AG04449 (cell line): Measurements from ENCODE around the gene TOX2.

ENCODE experiments used
- CTCF ChIA-PET: fragments of 350-600 bp; formaldehyde crosslinking; extraction: SDS; loops from one replicate; lab custom pipeline; 2021; ENCODE audit warnings: antibody characterized with exemption; lab: Yijun Ruan, JAX
- POLR2A ChIA-PET: fragments of 400-600, 350-600 bp; formaldehyde crosslinking; extraction: SDS; loops from one replicate; lab custom pipeline; 2020; ENCODE audit warnings: antibody characterized with exemption, inconsistent platforms; lab: Yijun Ruan, JAX
- DNase-seq: peaks from one replicate; pipeline ENCODE4 v3.0.0-alpha.2; 2010; ENCODE audit warnings: low read depth, low spot score
- H3K4me3 ChIP-seq: 2 replicates; pipeline ENCODE4 v1.5.1; 2011; ENCODE audit warnings: low read depth, mild to moderate bottlenecking, control low read depth, low read length
- TF ChIP-seq, protein P1 (sequence below): IDR thresholded peaks from one replicate; pipeline ENCODE4 v1.5.1; 2011; ENCODE audit warnings: mild to moderate bottlenecking, moderate library complexity, low read length, control low read depth, inconsistent platforms; ENCODE audit not compliant: insufficient read depth; ENCODE audit errors: missing control alignments

TOX2 gene

GRCh38 chr20:44018942-44019637, 104.4 kb downstream of the TOX2 start:
- POLR2A ChIA-PET, result interaction anchor here (0.8 kb wide), 2 partner anchors 30 to 42 kb away, joined by 3 to 4 read pairs; no protein-coding TSS in a partner anchor
- no peak for DNase-seq
- peak overlapping the region; percentile 33; the same call in 1 of the 2 replicates for H3K4me3 ChIP-seq
- CTCF ChIA-PET, result interaction anchor here (0.5 to 1.6 kb wide), 7 partner anchors 9 to 269 kb away, joined by 3 to 6 read pairs (median 4); no protein-coding TSS in a partner anchor
- TF ChIP-seq, protein P1, sequence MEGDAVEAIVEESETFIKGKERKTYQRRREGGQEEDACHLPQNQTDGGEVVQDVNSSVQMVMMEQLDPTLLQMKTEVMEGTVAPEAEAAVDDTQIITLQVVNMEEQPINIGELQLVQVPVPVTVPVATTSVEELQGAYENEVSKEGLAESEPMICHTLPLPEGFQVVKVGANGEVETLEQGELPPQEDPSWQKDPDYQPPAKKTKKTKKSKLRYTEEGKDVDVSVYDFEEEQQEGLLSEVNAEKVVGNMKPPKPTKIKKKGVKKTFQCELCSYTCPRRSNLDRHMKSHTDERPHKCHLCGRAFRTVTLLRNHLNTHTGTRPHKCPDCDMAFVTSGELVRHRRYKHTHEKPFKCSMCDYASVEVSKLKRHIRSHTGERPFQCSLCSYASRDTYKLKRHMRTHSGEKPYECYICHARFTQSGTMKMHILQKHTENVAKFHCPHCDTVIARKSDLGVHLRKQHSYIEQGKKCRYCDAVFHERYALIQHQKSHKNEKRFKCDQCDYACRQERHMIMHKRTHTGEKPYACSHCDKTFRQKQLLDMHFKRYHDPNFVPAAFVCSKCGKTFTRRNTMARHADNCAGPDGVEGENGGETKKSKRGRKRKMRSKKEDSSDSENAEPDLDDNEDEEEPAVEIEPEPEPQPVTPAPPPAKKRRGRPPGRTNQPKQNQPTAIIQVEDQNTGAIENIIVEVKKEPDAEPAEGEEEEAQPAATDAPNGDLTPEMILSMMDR, result no peak

DNA sequence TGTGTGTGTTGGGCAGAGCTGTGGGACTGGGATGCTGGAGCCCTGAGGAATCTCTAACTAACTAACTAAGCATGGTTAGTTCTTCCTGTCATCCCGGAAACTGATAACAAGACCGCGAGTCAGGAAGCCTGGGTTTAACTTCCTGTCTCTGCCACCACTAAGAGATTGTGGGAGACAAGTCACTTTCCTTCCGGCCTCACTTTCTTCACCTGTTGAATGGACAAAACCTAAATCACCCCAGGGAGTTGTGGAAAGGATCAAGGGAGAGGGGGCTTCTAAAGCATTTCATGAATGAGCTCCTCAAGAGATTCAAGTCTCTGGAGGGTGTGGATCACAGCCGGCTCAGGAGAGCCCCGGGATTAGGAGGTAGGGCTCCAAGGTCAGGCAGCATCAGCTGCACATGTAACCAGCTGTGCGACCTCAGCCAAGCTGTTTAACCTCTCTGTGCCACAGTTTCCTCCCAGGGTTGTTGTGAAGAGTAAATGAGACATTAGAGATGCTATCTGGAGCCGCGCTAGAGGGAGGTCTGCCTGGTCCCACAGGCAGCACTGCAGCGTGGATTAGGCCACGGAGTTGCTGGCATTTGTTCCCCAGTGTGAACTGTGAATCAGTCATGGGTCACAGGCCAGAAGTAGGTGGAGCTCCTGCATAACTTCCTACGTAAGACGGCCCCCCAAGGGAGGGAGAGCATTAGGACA, 105.1 kb downstream of the TOX2 start:
- H3K4me3 ChIP-seq, result no peak overlapping the region
- ChIA-PET POLR2A (no interaction called here), CTCF (interaction anchor here (1.2 kb wide), 1 partner anchor 9 kb away, joined by 3 read pairs; no protein-coding TSS in a partner anchor)
- no peak for DNase-seq
- TF ChIP-seq, protein P1, result no peak

DNA sequence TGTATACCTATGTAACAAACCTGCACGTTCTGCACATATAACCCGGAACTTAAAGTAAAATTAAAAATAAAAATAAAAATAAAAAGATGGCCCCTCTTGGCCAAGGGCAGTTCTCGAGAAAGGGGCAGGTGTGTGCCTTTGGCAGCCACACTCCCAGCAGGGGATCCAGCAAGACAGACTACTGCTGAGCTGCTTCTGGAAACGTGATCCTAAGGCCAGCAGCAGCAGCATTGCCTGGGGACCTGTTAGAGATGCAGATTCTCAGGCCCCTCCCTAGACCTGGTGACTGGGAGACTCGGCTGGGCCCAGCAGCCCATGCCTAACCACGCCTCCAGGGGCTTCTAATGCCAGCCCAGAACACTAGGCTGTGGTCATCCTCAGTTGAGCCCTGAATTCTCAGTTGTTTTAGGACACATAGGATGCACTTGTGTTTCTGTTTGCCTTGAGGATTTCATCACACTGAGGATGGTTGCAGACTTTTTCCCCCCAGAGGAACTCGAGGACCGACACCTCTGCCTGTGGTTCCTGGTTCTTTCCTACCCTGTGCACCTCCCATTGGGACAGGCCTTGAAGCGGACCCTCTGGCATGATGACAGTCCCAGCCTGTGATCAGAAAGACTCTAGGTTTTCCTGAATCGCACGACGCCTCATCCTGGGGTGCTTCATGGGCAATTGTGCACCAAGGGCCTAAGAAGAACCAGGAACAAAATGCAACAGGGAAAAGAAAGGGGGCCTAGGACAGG, 105.9 kb downstream of the TOX2 start:
- CTCF ChIA-PET, result interaction anchor here (1.2 kb wide), 1 partner anchor 8 kb away, joined by 3 read pairs; no protein-coding TSS in a partner anchor
- H3K4me3 ChIP-seq, result no peak overlapping the region
- no peak for DNase-seq
- POLR2A ChIA-PET, result no interaction called here
- TF ChIP-seq, protein P1, result no peak

DNA sequence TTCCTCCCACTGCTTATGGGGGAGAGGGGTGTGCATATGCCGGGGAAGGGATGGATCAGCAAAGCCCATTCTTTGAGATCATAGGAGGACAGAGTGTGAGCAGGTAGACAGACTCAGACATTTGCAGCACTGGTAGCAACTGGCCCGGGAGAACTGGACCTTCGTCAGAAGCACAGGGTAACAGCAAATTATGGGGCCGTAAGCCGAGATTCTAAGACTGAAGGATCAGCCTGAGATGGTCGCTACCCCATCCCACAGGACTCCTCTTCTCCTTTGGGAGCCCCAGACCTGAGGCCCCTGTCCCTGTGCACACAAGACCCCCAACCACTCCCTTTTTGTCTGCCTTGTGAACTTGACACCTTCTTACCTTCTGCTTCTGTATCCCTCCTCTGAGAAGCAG, 106.5 kb downstream of the TOX2 start:
- DNase-seq, result no peak
- H3K4me3 ChIP-seq, result no peak overlapping the region
- POLR2A ChIA-PET, result no interaction called here
- TF ChIP-seq, protein P1, result no peak
- CTCF ChIA-PET, result no interaction called here

DNA sequence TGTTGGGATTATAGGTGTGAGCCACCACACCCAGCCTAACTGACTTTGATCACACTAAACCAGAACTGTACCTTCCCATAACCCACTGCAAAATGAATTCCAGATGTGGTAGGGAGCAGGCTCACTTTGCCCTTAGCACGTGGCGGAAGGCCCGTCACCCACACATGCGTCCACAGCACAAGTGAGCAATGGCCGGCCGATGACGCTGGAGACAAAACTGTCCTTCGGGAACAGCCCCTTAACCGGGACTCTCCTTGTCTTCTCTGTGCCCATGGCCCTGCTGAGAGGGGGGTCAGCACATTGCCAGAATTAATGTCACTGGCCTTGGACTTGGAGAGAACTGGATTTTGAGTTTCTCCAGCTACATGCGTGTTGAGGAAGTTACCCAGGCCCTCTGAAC, 107.2 kb downstream of the TOX2 start:
- POLR2A ChIA-PET, result no interaction called here
- no peak overlapping the region for H3K4me3 ChIP-seq
- CTCF ChIA-PET, result no interaction called here
- TF ChIP-seq, protein P1, result no peak
- DNase-seq, result no peak
